ENCODE results near the gene LIFR.

LIFR gene

DNA sequence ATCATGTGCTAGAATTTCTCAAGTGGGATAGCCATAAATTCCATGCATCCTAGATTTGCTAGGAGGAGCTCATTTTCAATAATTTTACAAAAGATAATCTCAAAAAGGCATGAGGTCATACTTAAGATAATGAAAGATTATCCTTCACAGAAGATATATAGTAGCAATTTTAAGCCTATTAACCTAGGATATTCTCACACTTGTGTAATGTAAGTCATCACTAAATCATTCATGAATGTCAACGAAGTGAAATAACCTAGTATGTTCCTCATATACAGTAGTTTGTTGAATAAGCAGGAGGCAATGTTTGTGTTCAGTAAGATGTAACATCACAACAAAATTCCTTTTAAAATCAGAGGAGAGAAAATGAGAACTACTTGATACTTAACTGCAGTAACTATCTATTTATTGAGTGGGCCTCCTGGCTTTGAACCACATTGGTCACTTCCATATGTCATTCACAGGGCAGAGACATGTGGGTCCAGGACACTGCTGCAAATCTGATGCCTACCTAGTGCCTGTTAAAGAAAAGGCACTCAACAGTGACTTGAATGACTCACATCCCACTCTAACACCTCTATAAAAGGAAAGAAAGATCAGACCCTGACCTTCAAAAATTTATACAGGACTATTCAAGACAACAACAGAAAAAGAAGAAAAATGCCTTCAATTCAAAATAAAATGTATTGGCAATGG lies 8.2 kb downstream of the LIFR start:
- TF ChIP-seq, protein P1, sequence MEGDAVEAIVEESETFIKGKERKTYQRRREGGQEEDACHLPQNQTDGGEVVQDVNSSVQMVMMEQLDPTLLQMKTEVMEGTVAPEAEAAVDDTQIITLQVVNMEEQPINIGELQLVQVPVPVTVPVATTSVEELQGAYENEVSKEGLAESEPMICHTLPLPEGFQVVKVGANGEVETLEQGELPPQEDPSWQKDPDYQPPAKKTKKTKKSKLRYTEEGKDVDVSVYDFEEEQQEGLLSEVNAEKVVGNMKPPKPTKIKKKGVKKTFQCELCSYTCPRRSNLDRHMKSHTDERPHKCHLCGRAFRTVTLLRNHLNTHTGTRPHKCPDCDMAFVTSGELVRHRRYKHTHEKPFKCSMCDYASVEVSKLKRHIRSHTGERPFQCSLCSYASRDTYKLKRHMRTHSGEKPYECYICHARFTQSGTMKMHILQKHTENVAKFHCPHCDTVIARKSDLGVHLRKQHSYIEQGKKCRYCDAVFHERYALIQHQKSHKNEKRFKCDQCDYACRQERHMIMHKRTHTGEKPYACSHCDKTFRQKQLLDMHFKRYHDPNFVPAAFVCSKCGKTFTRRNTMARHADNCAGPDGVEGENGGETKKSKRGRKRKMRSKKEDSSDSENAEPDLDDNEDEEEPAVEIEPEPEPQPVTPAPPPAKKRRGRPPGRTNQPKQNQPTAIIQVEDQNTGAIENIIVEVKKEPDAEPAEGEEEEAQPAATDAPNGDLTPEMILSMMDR (IDR thresholded peaks at IDR 0.05; ENCODE audit: low read depth, low read length), result no peak
- no peak overlapping the region for H3K4me3 ChIP-seq (ENCODE audit: low read depth, low read length)

DNA sequence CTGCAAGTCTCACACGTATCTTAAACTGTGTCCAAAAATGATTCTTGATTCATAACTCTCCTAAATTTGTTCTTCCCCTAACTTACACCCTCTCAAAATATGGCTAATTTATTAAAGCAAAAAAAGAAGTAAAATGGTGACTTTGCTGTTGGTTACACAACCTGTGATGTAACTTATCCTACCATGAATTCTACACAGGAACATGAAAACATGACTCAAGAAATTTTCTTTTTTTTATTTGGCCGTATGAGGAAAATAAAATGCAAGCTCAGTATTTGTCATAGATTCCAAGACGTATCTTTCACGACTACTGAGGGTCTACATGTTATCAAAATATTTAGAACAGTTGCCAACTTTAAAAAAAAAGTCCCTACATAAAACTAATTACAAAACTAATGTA lies 9.2 kb downstream of the LIFR start:
- no peak overlapping the region for H3K4me3 ChIP-seq (ENCODE audit: low read depth, low read length)
- TF ChIP-seq, protein P1 (IDR thresholded peaks at IDR 0.05; ENCODE audit: low read depth, low read length), result no peak

DNA sequence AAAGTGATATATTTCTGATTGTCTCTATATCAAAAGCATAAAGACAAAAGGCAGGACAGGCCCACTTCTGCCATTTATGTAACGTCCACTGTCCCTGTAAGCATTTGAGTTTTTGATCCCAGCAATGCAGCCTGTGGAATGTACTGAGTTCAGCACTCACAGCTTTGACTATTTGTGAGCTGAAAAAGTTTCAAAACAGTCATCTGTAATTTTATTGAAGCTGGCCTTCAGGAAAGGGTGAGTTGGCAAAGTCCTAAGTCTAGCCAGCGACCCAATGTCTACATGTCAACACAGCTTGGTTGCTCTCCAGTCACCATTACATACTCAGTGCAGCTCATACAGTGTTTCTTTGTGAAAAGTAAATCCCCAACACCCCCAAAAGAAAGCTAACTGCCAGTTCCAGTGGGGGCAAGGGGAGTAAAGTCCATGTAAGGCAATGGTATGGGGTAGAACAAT lies 9.7 kb downstream of the LIFR start:
- TF ChIP-seq, protein P1 (IDR thresholded peaks at IDR 0.05; ENCODE audit: low read depth, low read length), result no peak
- H3K4me3 ChIP-seq (ENCODE audit: low read depth, low read length), result no peak overlapping the region

DNA sequence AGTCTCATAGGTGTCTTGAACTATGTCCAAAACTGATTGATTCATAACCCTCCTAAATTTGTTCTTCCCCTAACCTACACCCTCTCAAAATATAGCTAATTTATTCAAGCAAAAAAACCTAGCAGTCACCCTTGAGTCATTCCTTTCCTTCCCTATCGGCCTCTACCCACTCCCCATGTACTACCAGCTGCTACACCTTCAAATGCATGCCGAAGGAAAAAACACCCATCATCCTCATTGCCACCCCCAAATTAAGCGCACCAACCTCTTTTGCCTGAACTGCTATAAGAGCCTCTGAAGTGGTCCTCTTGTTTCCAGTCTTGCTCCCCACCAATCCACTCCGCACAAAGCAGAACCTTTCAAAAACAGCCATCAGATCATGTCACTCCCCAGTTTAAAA lies 12.6 kb downstream of the LIFR start:
- TF ChIP-seq, protein P1 (IDR thresholded peaks at IDR 0.05; ENCODE audit: low read depth, low read length), result no peak
- no peak overlapping the region for H3K4me3 ChIP-seq (ENCODE audit: low read depth, low read length)

DNA sequence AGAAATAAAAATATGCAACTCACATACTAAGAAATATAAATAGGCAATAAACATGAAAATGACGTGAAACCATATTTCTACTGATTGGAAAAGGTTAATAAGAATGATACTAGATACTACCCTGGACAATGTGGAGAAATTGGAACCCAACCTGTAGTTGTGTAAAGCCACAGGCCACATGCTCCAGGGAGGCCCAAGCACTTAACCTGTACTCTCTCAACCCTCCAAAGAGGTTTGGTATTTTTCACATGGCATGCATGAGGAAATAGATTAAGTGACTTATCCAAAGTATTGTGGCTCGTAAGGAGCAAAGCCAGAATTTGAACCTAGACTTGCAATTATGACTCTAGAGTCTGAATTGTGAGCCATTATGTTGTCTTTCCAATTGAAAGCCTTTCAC lies 13.4 kb downstream of the LIFR start:
- TF ChIP-seq, protein P1 (IDR thresholded peaks at IDR 0.05; ENCODE audit: low read depth, low read length), result no peak
- H3K4me3 ChIP-seq (ENCODE audit: low read depth, low read length), result no peak overlapping the region

DNA sequence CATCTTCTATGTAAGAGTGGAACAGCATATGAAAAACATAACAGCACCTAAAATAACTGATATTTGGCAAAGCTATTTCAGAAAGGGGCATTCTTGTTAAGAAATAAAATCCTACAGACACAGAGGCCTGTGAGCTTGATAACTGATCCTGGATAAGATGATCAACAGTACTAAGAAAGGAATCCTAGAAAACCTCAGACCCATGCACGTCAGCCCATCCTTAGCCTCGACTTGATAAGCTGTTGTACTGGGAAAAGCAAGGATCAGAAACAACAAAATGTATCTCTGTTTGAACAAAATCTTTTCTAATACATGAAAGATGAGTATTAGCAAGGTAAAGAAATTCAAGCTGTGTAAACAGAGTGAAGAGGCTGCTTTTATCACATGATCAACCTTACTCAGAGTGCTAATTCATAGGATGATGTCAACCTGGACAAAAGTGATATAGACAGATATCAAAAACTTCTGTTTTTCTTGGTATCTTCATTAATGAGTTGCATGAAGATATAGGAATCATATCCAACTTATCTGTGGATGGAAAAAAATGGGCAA lies 15.2 kb downstream of the LIFR start:
- no peak overlapping the region for H3K4me3 ChIP-seq (ENCODE audit: low read depth, low read length)
- TF ChIP-seq, protein P1 (IDR thresholded peaks at IDR 0.05; ENCODE audit: low read depth, low read length), result no peak

DNA sequence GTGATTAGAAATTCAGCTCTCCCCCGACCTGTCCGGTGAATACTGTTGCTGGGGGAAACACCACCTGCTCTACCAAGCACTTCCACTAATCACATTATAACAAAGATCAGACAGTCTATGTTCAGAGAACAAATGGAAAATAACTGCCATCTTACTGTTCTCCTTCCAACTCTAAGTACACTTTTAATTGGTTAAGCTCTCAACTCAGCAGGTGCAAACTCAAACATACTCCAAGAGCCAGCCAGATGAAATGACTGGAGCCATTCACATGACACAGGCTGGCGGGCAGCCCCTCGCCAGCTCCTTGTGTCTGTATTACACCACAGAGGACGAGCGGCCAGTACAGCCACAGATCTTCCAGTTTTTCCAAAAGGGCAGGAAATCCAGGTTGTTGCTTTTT lies 16.1 kb downstream of the LIFR start:
- H3K4me3 ChIP-seq (ENCODE audit: low read depth, low read length), result no peak overlapping the region
- TF ChIP-seq, protein P1 (IDR thresholded peaks at IDR 0.05; ENCODE audit: low read depth, low read length), result no peak

All from WI38 (cell line).